Kidney (tissue), 14 donors: Measurements from ENCODE around the gene ITGB8. TPM values are rescaled to one million over a fixed set of nuclear protein-coding genes. Genes with fewer than 3 reads are reported as not detected.

Source experiments
- DNase-seq, 5 donors: peaks; one replicate each; pipeline ENCODE4 v3.0.0-alpha.2; 2013 to 2020
- FAIRE-seq: peaks from 2 replicates; lab custom pipeline; 2012; peaks lifted over from hg19 to GRCh38; lab: Jason Lieb, UNC
- H3K27ac ChIP-seq, 2 donors: one replicate each; pipeline ENCODE4 v1.7.0; 2013; ENCODE audit warnings: low read depth in 2 of 2, low read length in 2 of 2, inconsistent platforms in 1 of 2
- H3K27me3 ChIP-seq: one replicate; pipeline ENCODE4 v1.7.1; 2013; ENCODE audit warnings: low read length, inconsistent platforms; ENCODE audit not compliant: control insufficient read depth, insufficient read depth
- H3K36me3 ChIP-seq, 3 donors: one replicate each; pipeline versions ENCODE4 v1.7.0 to v1.7.1; 2013; ENCODE audit warnings: low read length in 3 of 3, control low read depth in 1 of 3, inconsistent platforms in 1 of 3; ENCODE audit not compliant: insufficient read depth in 3 of 3, control insufficient read depth in 2 of 3
- H3K4me1 ChIP-seq, 3 donors: one replicate each; pipeline versions ENCODE4 v1.7.0 to v1.7.1; 2013; ENCODE audit warnings: low read length in 3 of 3, inconsistent platforms in 1 of 3, low read depth in 1 of 3; ENCODE audit not compliant: control insufficient read depth in 2 of 3, insufficient read depth in 2 of 3
- H3K4me3 ChIP-seq, 3 donors: one replicate each; pipeline versions ENCODE4 v1.7.0 to v1.8.1; 2013; ENCODE audit warnings: low read length in 3 of 3, control low read depth in 1 of 3, inconsistent platforms in 1 of 3
- H3K9ac ChIP-seq, 3 donors: one replicate each; pipeline versions ENCODE4 v1.7.0 to v1.7.1; 2013; ENCODE audit warnings: low read length in 3 of 3, control low read depth in 1 of 3, inconsistent platforms in 1 of 3
- H3K9me3 ChIP-seq, 3 donors: one replicate each; pipeline versions ENCODE4 v1.7.0 to v1.7.1; 2013; ENCODE audit warnings: low read length in 3 of 3, control low read depth in 1 of 3, inconsistent platforms in 1 of 3; ENCODE audit not compliant: control insufficient read depth in 2 of 3, insufficient read depth in 1 of 3
- CTCF ChIP-seq: IDR thresholded peaks from 3 replicates; pipeline ENCODE4 v1.5.1; 2012; ENCODE audit warnings: mild to moderate bottlenecking, moderate library complexity, borderline replicate concordance; ENCODE audit not compliant: insufficient read depth; ENCODE audit errors: extremely low read depth
- intact Hi-C: fragments of 100-400 bp; cut with DNase I; formaldehyde crosslinking; loops from one replicate; pipeline ENCODE4 v1.11.1; 2022
- polyA plus RNA-seq: library from polyadenylated mRNA; stranded (reverse); fragments of 350-450 nt; fragmentation: Illumina TruSeq; extraction: RNeasy Lipid Tissue Mini Kit (QIAGEN cat#74804); gene quantifications from one replicate; pipeline ENCODE4 v1.2.3, GENCODE V29; 2014; ENCODE audit warnings: low read depth, low replicate concordance; ENCODE audit not compliant: insufficient read depth
- total RNA-seq: library from RNA; stranded (reverse); fragmentation: NEBNext Ultra II Directional; extraction: Animal tissue kit (Norgen Biotek cat#: 25700); gene quantifications from one replicate; pipeline ENCODE4 v1.2.1, GENCODE V29; 2021
- donor health status: control.
- donor health status: control.
- donor health status: control.
- donor health status: control.
- donor health status: control.
- donor health status: DM: yes; HTN: yes; CAD: no.
- donor health status: Normal renal cell carcinoma (clear cell type).

Gene ITGB8
- total and polyA plus RNA-seq, 2 donors from 2014 or later, result 10.3 to 213 TPM

GRCh38 chr7:20450536-20450935 is 119.8 kb downstream of the ITGB8 start:
- H3K36me3 ChIP-seq, result no peaks in the 10 kb centered on the region
- H3K27ac ChIP-seq, result no peak overlapping the region
- FAIRE-seq (no peak), DNase-seq (no peak)
- H3K4me1 ChIP-seq, result no peaks in the 10 kb centered on the region
- no peaks in the 10 kb centered on the region for H3K27me3 ChIP-seq
- H3K4me3 ChIP-seq, result no peak overlapping the region
- no peaks in the 10 kb centered on the region for H3K9me3 ChIP-seq
- no peak overlapping the region for H3K9ac ChIP-seq
- no peak for TF ChIP-seq CTCF
- intact Hi-C loops, result no loop called here

DNA sequence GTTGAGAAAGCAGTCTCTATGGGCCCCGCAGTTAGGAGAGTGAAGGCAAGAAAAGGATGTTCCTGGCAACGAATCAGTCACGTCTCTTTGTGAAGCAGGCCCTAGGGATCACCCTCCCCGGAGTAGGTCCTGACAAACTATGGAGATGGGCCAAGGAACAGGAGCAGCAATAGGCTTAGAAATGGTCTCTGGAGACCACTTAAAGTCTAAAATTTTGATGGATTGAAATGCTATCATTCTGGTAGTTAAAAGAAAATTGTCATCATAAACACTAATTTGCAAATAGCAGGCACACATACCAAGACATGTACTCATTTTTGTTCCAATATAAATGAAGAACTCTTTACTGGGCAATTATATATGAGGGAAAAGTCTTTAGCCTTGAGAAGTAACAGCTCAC is 123.5 kb downstream of the ITGB8 start:
- no peak for FAIRE-seq
- intact Hi-C loops, result no loop called here

DNA sequence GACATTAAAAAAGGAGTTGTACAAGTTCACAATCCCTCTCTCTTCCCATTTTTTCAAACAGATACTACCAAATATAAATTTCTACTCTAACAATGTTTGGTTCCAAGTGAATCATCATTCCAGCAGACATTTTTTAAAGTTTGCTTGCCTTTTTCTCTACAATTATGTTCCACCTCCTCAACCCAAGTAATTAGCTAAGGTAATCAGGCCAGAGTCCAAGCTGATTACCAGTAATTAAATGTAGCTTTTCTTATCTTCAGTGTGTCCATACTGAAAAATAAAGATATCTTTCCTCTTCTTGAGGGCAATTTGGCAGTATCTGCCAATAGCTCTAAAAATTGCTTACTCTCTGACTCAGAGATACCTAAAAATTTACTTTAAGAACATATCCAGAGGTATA is 126.0 kb downstream of the ITGB8 start:
- DNase-seq, result no peak
- Histone ChIP-seq H3K27me3 (no peaks in the 10 kb centered on the region), H3K4me1 (no peaks in the 10 kb centered on the region), H3K4me3 (no peak overlapping the region), H3K9me3 (no peaks in the 10 kb centered on the region), H3K27ac (no peak overlapping the region), H3K36me3 (no peaks in the 10 kb centered on the region), H3K9ac (no peak overlapping the region)
- no peak for FAIRE-seq
- no peak for TF ChIP-seq CTCF
- intact Hi-C loops, result no loop called here

More for the DNA sequence above, 123.5 kb downstream of the ITGB8 start:
- no peaks in the 10 kb centered on the region for H3K4me1 ChIP-seq
- H3K9ac ChIP-seq, result no peak overlapping the region
- H3K36me3 ChIP-seq, result no peaks in the 10 kb centered on the region
- H3K27me3 ChIP-seq, result no peaks in the 10 kb centered on the region
- no peak for TF ChIP-seq CTCF
- H3K27ac ChIP-seq, result no peak overlapping the region
- H3K4me3 ChIP-seq, result no peak overlapping the region
- H3K9me3 ChIP-seq, result no peaks in the 10 kb centered on the region
- DNase-seq, result no peak

DNA sequence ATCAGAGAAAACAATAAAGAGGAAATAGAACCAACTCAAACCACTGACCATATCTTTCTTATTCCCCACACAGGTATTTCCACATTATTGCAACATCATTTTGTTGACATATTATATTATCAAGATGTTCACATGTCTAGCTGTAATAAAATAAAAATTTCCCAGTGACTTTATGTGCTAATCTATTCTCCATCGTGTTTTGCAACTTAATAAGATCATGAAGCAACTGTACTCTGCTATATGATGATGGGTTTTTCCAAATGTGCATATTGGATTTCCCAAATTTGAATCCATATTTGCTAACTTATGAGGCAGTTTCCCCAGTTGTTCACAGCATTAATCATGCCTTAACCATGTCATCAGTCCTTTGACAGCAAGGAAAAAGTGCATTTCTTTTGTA is 127.8 kb downstream of the ITGB8 start:
- Histone ChIP-seq H3K4me1 (no peaks in the 10 kb centered on the region), H3K36me3 (no peaks in the 10 kb centered on the region), H3K9me3 (no peaks in the 10 kb centered on the region), H3K9ac (no peak overlapping the region), H3K27ac (no peak overlapping the region), H3K27me3 (no peaks in the 10 kb centered on the region), H3K4me3 (no peak overlapping the region)
- no peak for TF ChIP-seq CTCF
- FAIRE-seq, result no peak
- intact Hi-C loops, result no loop called here
- no peak for DNase-seq
